OCI-M2 (cell line): ENCODE data around the gene RHBDF2.

ENCODE experiments used
- DNase-seq: peaks from one replicate; lab custom pipeline; 2025; ENCODE audit not compliant: unreplicated experiment; lab: John Stamatoyannopoulos, UW

Gene RHBDF2

DNA sequence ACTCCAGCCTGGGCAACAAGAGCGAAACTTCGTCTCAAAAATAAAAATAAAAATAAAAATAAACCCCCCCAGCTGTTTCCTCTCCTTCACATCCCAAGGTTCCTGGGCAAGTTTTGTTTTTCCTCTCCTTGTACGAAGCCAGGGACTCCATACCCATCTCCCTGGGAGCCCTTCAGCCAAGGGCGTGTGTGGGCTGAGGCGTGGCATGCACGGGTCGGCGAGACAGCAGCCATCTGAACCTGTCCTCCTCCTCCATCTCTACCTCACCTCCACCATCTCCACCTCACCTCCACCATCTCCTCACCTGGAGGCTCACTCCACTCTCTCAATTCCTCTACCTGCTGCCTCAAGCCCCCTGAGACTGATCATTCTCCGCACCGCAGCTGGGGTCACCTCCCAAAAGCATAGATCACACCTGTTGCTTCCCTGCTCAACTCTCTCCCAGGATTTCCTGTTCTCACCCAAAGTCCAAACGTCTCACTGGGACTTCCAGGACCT is 16.9 kb downstream of the RHBDF2 start:
- no peak for DNase-seq

GRCh38 chr17:76481071-76481655 is 20.1 kb downstream of the RHBDF2 start:
- DNase-seq, result no peak

GRCh38 chr17:76480632-76481031 is 20.6 kb downstream of the RHBDF2 start:
- no peak for DNase-seq

DNA sequence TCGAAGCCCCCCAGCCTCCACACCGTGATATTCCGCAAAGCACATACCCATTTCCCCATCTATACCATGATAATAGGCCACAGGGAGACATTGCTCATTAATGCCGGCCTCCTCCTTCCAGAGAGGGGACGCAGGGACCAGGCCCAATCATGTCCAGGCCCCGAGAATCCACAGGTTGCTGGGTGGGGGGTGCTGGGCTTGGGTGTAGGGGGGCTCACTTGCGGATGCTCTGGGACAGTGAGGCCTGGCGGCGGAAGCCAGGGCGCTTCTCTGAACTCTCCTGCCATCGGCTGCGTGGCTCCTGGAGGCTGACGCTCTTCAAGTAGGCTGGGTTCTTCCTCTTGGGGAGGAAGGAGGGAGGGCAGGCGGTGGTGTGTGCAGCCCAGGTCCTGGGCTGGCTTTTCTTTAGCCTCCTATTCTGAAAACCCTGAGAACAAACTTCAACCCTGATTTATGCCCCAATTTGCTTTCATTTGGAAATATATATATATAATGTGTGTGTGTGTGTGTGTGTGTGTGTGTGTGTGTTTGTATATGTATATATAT is 21.6 kb downstream of the RHBDF2 start:
- DNase-seq, result no peak

- no peak for DNase-seq
Measured at GRCh38 chr17:76478730-76479514, 22.3 kb downstream of the RHBDF2 start.

GRCh38 chr17:76478097-76478496 is 23.1 kb downstream of the RHBDF2 start:
- DNase-seq, result no peak

DNA sequence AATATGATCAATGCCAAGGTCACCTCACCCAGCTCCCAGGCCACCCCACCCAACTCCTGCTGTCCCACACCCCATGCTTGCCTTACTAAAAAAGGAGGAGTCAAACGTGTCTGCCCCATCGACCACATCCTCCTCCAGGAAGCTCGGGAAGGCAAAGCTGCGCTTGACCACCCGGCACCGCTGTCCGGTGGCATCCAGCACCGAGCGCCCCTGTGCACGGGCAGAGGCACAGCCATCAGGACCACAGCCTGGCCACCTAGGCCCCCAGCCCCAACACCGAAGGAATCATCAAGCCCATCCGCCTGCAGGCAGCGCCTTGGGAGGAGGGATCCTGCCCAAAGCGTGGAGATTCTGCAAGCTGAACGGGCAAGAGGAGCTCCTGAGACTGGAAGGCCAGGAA is 23.6 kb downstream of the RHBDF2 start:
- DNase-seq, result no peak

- DNase-seq, result no peak
Measured at GRCh38 chr17:76476736-76477135, 24.5 kb downstream of the RHBDF2 start.

- DNase-seq, result no peak
Measured at GRCh38 chr17:76475302-76475701, 25.9 kb downstream of the RHBDF2 start.

GRCh38 chr17:76474894-76475293 is 26.3 kb downstream of the RHBDF2 start:
- DNase-seq, result no peak

- DNase-seq, result no peak
Measured at GRCh38 chr17:76474238-76474637, 27.0 kb downstream of the RHBDF2 start.

GRCh38 chr17:76473541-76473985 is 27.7 kb downstream of the RHBDF2 start:
- no peak for DNase-seq

DNA sequence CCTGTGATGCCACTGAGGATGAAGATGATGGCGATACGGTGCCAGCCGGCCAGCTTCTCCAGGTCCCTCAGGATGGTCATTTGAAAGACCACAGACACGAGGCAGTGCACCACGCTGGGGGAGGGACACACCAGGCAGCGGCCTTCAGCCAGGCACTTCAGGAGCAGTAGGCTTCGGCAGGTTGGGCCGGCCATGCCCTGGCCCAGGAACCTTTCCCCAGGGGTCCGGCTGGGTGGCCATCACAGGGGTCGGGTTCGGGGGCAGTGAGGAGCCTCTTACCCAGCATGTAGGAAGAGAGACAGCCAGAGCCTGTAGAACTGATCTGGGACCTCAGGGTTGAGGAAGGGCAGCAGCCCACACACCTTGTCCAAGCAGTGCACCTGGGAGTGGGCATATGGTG is 28.5 kb downstream of the RHBDF2 start:
- DNase-seq, result no peak

DNA sequence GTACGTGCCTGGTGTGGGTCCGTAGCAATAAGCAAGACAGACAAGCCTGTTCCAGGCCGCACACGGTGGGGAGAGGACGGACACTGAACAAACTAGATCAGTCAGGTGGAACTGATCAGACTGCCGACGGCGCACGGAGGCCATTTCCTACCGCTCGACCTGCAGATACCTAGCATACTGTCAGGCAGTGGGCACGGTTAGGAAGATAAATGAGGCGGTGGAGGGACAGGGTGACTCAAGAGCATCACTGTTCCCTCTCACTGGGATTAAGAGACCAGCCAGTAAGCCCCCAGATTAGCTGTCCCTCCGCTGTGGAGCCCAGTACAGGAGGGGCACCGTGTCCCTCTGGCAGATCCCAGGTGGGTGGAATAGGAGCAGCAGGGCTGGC is 29.0 kb downstream of the RHBDF2 start:
- no peak for DNase-seq

DNA sequence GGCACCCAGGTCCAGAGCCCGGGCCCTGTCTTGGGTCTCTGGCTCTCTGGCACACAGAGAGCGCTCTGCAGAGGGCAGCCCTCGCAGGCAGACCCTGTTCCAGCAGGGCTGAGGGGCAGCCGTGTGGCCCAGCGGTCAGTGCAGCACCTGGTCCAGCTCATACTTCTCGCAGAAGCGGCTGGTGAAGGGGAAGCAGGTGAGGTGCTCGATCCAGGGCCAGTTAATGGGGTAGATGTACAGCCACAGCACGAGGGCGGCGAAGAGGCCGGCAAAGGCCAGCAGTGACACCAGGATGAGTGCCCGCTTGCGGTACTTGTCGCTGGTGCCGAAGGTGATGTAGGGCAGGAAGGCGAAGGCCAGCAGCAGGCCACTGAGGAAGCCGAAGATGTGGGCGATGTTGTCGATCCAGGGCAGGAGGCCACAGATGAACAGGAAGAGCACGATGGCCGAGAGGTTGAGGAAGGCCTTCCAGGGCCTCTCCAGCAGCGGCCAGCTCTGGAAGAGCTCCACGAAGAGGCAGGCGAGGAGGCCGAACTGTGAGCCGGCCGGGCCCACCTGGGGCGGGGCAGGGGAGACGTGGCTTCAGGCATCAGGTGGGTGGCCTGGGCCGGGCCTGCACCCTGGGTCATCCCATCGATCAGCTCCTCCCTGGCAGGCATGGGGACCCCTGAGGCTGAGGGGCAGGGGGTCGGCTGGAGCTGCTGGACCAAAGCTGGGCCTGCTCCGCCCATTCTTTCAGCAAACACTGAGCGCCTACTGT is 29.5 kb downstream of the RHBDF2 start:
- no peak for DNase-seq

- no peak for DNase-seq
Measured at GRCh38 chr17:76469991-76470739, 31.1 kb downstream of the RHBDF2 start.

- DNase-seq, result no peak
Measured at GRCh38 chr17:76469076-76469990, 31.9 kb downstream of the RHBDF2 start.

DNA sequence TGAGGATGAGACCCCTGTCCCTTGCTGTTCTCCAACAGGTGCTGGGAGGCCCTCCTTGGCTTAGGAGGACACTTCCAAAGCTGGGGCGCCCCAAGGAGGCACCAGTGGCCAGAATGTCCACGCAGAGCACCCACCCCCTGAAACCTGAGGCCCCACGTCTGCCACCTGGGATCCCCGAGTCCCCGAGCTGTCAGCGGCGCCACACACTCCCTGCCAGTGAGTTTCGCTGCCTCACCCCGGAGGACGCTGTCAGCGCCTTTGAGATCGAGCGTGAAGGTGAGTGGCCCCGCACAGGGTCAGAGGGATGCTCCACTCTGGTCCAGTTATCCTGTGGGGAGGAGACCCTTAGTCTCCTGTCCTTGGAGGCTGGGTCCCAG is 32.6 kb downstream of the RHBDF2 start:
- DNase-seq, result no peak

GRCh38 chr17:76467809-76468633 is 33.2 kb downstream of the RHBDF2 start:
- DNase-seq, result no peak
